Measurements from ENCODE around the gene PMEPA1.

GRCh38 chr20:57609842-57610167, 100.0 kb downstream of the PMEPA1 start:
- no peak for TF ChIP-seq EZH2 (IDR thresholded peaks at IDR 0.05; ENCODE audit: insufficient read depth, poor library complexity, severe bottlenecking)
- no peak for TF ChIP-seq EZH2phosphoT487 (IDR thresholded peaks at IDR 0.05; ENCODE audit: insufficient read depth, low read depth)
